Measurements from ENCODE around the gene TNS3. TPM values are rescaled to one million over a fixed set of nuclear protein-coding genes. Genes with fewer than 3 reads are reported as not detected.
A peak's percentile ranks its signal among the peaks of the same experiment; 100 is the strongest.

TNS3 gene
- total RNA-seq, 4 donors from 2014 or later, result 27.2 to 110 (median 47.5) TPM

- Histone ChIP-seq H3K4me1 (peaks cover 0 to 14% of the 10 kb centered on the region in 2 donors), H3K9me3 (no peaks in the 10 kb centered on the region), H3K36me3 (no peaks in the 10 kb centered on the region), H3K27me3 (no peaks in the 10 kb centered on the region), H3K27ac (no peak overlapping the region), H3K4me3 (no peak overlapping the region)
- no peak for DNase-seq
- no peak for TF ChIP-seq POLR2A (IDR thresholded peaks at IDR 0.05)
- TF ChIP-seq CTCF (IDR thresholded peaks at IDR 0.05), result no peak
- intact Hi-C loops (cut with DNase I; ENCODE audit: low total_unique reads), result no loop called here
Measured at GRCh38 chr7:47534322-47535034, 47.4 kb downstream of the TNS3 start.

GRCh38 chr7:47531584-47532492, 50.1 kb downstream of the TNS3 start:
- no peak overlapping the region for H3K4me3 ChIP-seq
- no peaks in the 10 kb centered on the region for H3K36me3 ChIP-seq
- no peaks in the 10 kb centered on the region for H3K27me3 ChIP-seq
- no peaks in the 10 kb centered on the region for H3K9me3 ChIP-seq
- TF ChIP-seq POLR2A (IDR thresholded peaks at IDR 0.05) (no peak), CTCF (IDR thresholded peaks at IDR 0.05) (no peak)
- H3K27ac ChIP-seq, result peak overlapping the region in 1 of 2 donors; percentile 0
- intact Hi-C loops (cut with DNase I; ENCODE audit: low total_unique reads), result no loop called here
- H3K4me1 ChIP-seq, result peaks cover 0 to 3% of the 10 kb centered on the region in 2 donors
- DNase-seq, result no peak

- no peak for DNase-seq
- intact Hi-C loops (cut with DNase I; ENCODE audit: low total_unique reads), result no loop called here
Measured at GRCh38 chr7:47529826-47530555, 51.9 kb downstream of the TNS3 start.

GRCh38 chr7:47529405-47529804, 52.5 kb downstream of the TNS3 start:
- no peak overlapping the region for H3K4me3 ChIP-seq
- H3K4me1 ChIP-seq, result no peaks in the 10 kb centered on the region
- no peak for TF ChIP-seq CTCF (IDR thresholded peaks at IDR 0.05)
- intact Hi-C loops (cut with DNase I; ENCODE audit: low total_unique reads), result no loop called here
- H3K9me3 ChIP-seq, result no peaks in the 10 kb centered on the region
- no peaks in the 10 kb centered on the region for H3K27me3 ChIP-seq
- H3K36me3 ChIP-seq, result no peaks in the 10 kb centered on the region
- H3K27ac ChIP-seq, result no peak overlapping the region
- DNase-seq, result no peak

More at GRCh38 chr7:47529826-47530555, 51.9 kb downstream of the TNS3 start:
- TF ChIP-seq CTCF (IDR thresholded peaks at IDR 0.05) (no peak), POLR2A (IDR thresholded peaks at IDR 0.05) (no peak)
- Histone ChIP-seq H3K27ac (no peak overlapping the region), H3K27me3 (no peaks in the 10 kb centered on the region), H3K36me3 (no peaks in the 10 kb centered on the region), H3K4me1 (no peaks in the 10 kb centered on the region), H3K9me3 (no peaks in the 10 kb centered on the region), H3K4me3 (no peak overlapping the region)

All from uterus (tissue), 4 donors.